HepG2 (cell line): ENCODE measurements around the gene DAB1. TPM values are rescaled to one million over a fixed set of nuclear protein-coding genes. Genes with fewer than 3 reads are reported as not detected.

Source experiments
- CENPT ChIP-seq: sonication (generic); formaldehyde crosslinking; IDR thresholded peaks from 2 replicates; pipeline ENCODE4 v1.8.0; 2022; ENCODE audit warnings: low read depth, mild to moderate bottlenecking, moderate library complexity, missing genetic modification reagents
- E2F5 ChIP-seq: sonication (generic); formaldehyde crosslinking; conservative IDR thresholded peaks from 2 replicates; pipeline ENCODE4 v1.4.0; 2020; ENCODE audit warnings: missing genetic modification reagents
- ELF3 ChIP-seq: IDR thresholded peaks from 2 replicates; pipeline ENCODE4 v1.6.1; 2016; ENCODE audit warnings: missing genetic modification reagents, missing compliant biosample characterization
- HDAC2 ChIP-seq: sonication (generic); formaldehyde crosslinking; IDR thresholded peaks from 2 replicates; pipeline ENCODE4 v1.4.0; 2020; ENCODE audit warnings: missing genetic modification reagents
- HOXA7 ChIP-seq: sonication (generic); formaldehyde crosslinking; IDR thresholded peaks from 2 replicates; pipeline ENCODE4 v1.8.1; 2022; ENCODE audit warnings: mild to moderate bottlenecking, missing genetic modification reagents, moderate library complexity
- IRF2 ChIP-seq: IDR thresholded peaks from 2 replicates; pipeline ENCODE4 v1.6.1; 2018; ENCODE audit warnings: missing genetic modification reagents, missing compliant biosample characterization
- KLF13 ChIP-seq: sonication (generic); formaldehyde crosslinking; IDR thresholded peaks from 2 replicates; pipeline ENCODE4 v1.4.0; 2020; ENCODE audit warnings: mild to moderate bottlenecking, missing genetic modification reagents
- MLLT10 ChIP-seq: sonication (generic); formaldehyde crosslinking; IDR thresholded peaks from 2 replicates; pipeline ENCODE4 v1.4.0; 2020; ENCODE audit warnings: missing genetic modification reagents
- MYPOP ChIP-seq: sonication (generic); formaldehyde crosslinking; IDR thresholded peaks from 2 replicates; pipeline ENCODE4 v1.8.1; 2023; ENCODE audit warnings: mild to moderate bottlenecking, moderate library complexity, missing genetic modification reagents
- NR2C2 ChIP-seq: sonication (generic); formaldehyde crosslinking; IDR thresholded peaks from 2 replicates; pipeline ENCODE4 v1.4.0; 2020; ENCODE audit warnings: missing genetic modification reagents, mild to moderate bottlenecking, moderate library complexity, borderline replicate concordance
- PATZ1 ChIP-seq: sonication (generic); formaldehyde crosslinking; IDR thresholded peaks from 2 replicates; pipeline ENCODE4 v1.4.0; 2020; ENCODE audit warnings: missing genetic modification reagents
- RBAK ChIP-seq: sonication (generic); formaldehyde crosslinking; IDR thresholded peaks from 2 replicates; pipeline ENCODE4 v1.5.1; 2020; ENCODE audit warnings: mild to moderate bottlenecking, missing genetic modification reagents
- RXRB ChIP-seq: IDR thresholded peaks from 2 replicates; pipeline ENCODE4 v1.6.1; 2016; ENCODE audit warnings: borderline replicate concordance, missing genetic modification reagents, missing compliant biosample characterization
- TRAFD1 ChIP-seq: sonication (generic); formaldehyde crosslinking; IDR thresholded peaks from 2 replicates; pipeline ENCODE4 v1.5.1; 2020; ENCODE audit warnings: missing genetic modification reagents, mild to moderate bottlenecking, borderline replicate concordance
- ZNF10 ChIP-seq: sonication (generic); formaldehyde crosslinking; IDR thresholded peaks from 2 replicates; pipeline ENCODE4 v1.4.0; 2020; ENCODE audit warnings: mild to moderate bottlenecking, low read depth, missing genetic modification reagents, borderline replicate concordance
- ZNF264 ChIP-seq: sonication (generic); formaldehyde crosslinking; IDR thresholded peaks from 2 replicates; pipeline ENCODE4 v1.4.0; 2020; ENCODE audit warnings: missing genetic modification reagents
- ZNF281 ChIP-seq: sonication (generic); formaldehyde crosslinking; IDR thresholded peaks from 2 replicates; pipeline ENCODE4 v1.4.0; 2020; ENCODE audit warnings: missing genetic modification reagents, borderline replicate concordance
- ZNF530 ChIP-seq: sonication (generic); formaldehyde crosslinking; IDR thresholded peaks from 2 replicates; pipeline ENCODE4 v1.5.0; 2020; ENCODE audit warnings: low read depth, mild to moderate bottlenecking, missing genetic modification reagents
- ZNF549 ChIP-seq: sonication (generic); formaldehyde crosslinking; IDR thresholded peaks from 2 replicates; pipeline ENCODE4 v1.5.0; 2020; ENCODE audit warnings: missing genetic modification reagents
- ZNF740 ChIP-seq: sonication (generic); formaldehyde crosslinking; IDR thresholded peaks from 2 replicates; pipeline ENCODE4 v1.4.0; 2020; ENCODE audit warnings: missing genetic modification reagents
- ZNF746 ChIP-seq: sonication (generic); formaldehyde crosslinking; IDR thresholded peaks from 2 replicates; pipeline ENCODE4 v1.8.0; 2022; ENCODE audit warnings: mild to moderate bottlenecking, missing genetic modification reagents
- ZNF891 ChIP-seq: sonication (generic); formaldehyde crosslinking; IDR thresholded peaks from 2 replicates; pipeline ENCODE4 v1.5.0; 2020; ENCODE audit warnings: mild to moderate bottlenecking, missing genetic modification reagents
- ZSCAN22 ChIP-seq: sonication (generic); formaldehyde crosslinking; IDR thresholded peaks from 2 replicates; pipeline ENCODE4 v1.4.0; 2020; ENCODE audit warnings: mild to moderate bottlenecking, missing genetic modification reagents
- polyA plus RNA-seq, 8 experiments: library from polyadenylated mRNA; depleted of rRNA in 3 of 8; stranded (reverse) in 7 of 8; unstranded in 1 of 8; fragments of >200 nt; fragmentation: Illumina TruSeq in 4 of 8; extraction: Trizol in 4 of 8; gene quantifications; 2 replicates each; pipeline versions ENCODE4 v1.2.1 to v1.2.3, GENCODE V29; 2011 to 2016; ENCODE audit warnings: low read depth in 4 of 8, missing spikeins in 1 of 8, mixed read lengths in 1 of 8; ENCODE audit not compliant: insufficient read depth in 1 of 8
- total RNA-seq, 5 experiments: library from RNA; depleted of rRNA; stranded (reverse); fragments of >200 nt; fragmentation: Illumina TruSeq; extraction: Trizol; gene quantifications; 2 replicates each; pipeline ENCODE4 v1.2.3, GENCODE V29; 2016; ENCODE audit warnings: low read depth in 1 of 5

DAB1 gene
- total and polyA plus RNA-seq, 2 of the 13 experiments (the other 11 are each of a cell fraction or from before 2014, with no cell fraction given) = 0.04 to 0.13 TPM

GRCh38 chr1:57060451-57060850, 363.4 kb downstream of the DAB1 start (continued):
- no peak for TF ChIP-seq ZNF891 (CRISPR knock-in tag)
- TF ChIP-seq MLLT10 (CRISPR knock-in tag) = no peak
- no peak for TF ChIP-seq CENPT (CRISPR knock-in tag)
- no peak for TF ChIP-seq ZSCAN22 (CRISPR knock-in tag)
- no peak for TF ChIP-seq RBAK
- TF ChIP-seq E2F5 = no peak
- no peak for TF ChIP-seq ZNF10 (CRISPR knock-in tag)
- TF ChIP-seq ZNF740 (CRISPR knock-in tag) = no peak
- TF ChIP-seq PATZ1 = peak; percentile 85
- peak; percentile 94 for TF ChIP-seq ELF3 (CRISPR knock-in tag)
- no peak for TF ChIP-seq ZNF530
- no peak for TF ChIP-seq HOXA7 (CRISPR knock-in tag)
- no peak for TF ChIP-seq TRAFD1
- peak; percentile 89; the same call in 1 of the 2 replicates for TF ChIP-seq ZNF281
- no peak for TF ChIP-seq MYPOP (CRISPR knock-in tag)
- no peak for TF ChIP-seq IRF2 (CRISPR knock-in tag)
- 0 out of 2 replicates have a peak, but pooled peaks have one; percentile 39 for TF ChIP-seq ZNF746 (CRISPR knock-in tag)
- TF ChIP-seq KLF13 (CRISPR knock-in tag) = no peak
- peak; percentile 50; the same call in 1 of the 2 replicates for TF ChIP-seq ZNF264
- no peak for TF ChIP-seq NR2C2 (CRISPR knock-in tag)
- no peak for TF ChIP-seq ZNF549 (CRISPR knock-in tag)
- TF ChIP-seq HDAC2 (CRISPR knock-in tag) = peak; percentile 58; the same call in 1 of the 2 replicates
- peak; percentile 47; the same call in 1 of the 2 replicates for TF ChIP-seq RXRB (CRISPR knock-in tag)
